Uterus (tissue), 2 donors: Measurements from ENCODE around the gene NRG3.

Source experiments
- POLR2A ChIP-seq, 2 donors: fragments of 450-650 bp; IDR thresholded peaks; one replicate each; pipeline ENCODE4 v1.6.1; 2016; ENCODE audit warnings: antibody characterized with exemption in 2 of 2, mild to moderate bottlenecking in 1 of 2, moderate library complexity in 1 of 2
- TF ChIP-seq, protein P1 (sequence below), 4 experiments: fragments of 200-600 bp in 2 of 4; fragments of 450-650 bp in 2 of 4; sonication (generic) in 2 of 4; IDR thresholded peaks; one replicate each; pipeline ENCODE4 v1.5.1; 2016 to 2019; ENCODE audit warnings: antibody characterized with exemption in 4 of 4, mild to moderate bottlenecking in 2 of 4, moderate library complexity in 1 of 4

DNA sequence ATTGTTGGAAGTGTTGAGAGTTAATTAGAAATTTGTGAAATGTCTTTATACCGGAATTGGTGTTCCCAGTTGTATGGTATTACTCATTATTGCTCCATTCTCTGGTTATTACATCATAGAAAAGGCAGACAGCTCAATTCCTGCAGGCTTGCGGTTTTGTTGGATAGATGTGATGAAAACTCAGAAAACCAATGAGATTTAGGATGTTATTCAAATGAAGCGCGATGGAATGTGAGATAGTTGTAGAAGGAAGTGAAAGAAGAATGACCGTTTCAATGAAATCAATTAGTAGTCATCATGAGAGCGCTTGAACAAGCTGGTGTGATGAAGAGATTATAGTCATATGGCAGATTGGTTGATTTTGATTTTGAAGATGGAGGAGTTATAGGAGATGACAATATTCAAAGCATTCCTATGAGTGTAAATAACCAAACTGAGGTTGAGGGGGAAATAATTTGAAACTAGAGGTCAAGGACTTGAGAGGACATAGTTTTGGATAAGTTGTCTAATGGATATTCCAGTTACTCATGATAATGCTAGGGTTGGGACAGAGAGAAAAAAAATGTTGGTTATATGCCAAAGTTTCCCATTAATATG lies 991.5 kb downstream of the NRG3 start:
- TF ChIP-seq, protein P1, sequence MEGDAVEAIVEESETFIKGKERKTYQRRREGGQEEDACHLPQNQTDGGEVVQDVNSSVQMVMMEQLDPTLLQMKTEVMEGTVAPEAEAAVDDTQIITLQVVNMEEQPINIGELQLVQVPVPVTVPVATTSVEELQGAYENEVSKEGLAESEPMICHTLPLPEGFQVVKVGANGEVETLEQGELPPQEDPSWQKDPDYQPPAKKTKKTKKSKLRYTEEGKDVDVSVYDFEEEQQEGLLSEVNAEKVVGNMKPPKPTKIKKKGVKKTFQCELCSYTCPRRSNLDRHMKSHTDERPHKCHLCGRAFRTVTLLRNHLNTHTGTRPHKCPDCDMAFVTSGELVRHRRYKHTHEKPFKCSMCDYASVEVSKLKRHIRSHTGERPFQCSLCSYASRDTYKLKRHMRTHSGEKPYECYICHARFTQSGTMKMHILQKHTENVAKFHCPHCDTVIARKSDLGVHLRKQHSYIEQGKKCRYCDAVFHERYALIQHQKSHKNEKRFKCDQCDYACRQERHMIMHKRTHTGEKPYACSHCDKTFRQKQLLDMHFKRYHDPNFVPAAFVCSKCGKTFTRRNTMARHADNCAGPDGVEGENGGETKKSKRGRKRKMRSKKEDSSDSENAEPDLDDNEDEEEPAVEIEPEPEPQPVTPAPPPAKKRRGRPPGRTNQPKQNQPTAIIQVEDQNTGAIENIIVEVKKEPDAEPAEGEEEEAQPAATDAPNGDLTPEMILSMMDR (IDR thresholded peaks at IDR 0.05) = no peak
- no peak for TF ChIP-seq POLR2A (IDR thresholded peaks at IDR 0.05)
